Astrocyte (in vitro differentiated cells and primary cell): ENCODE results near the gene AP1M1. TPM values are rescaled to one million over a fixed set of nuclear protein-coding genes. Genes with fewer than 3 reads are reported as not detected.

Experiments
- DNase-seq: peaks from one replicate; pipeline ENCODE4 v3.0.0-alpha.2; 2010; ENCODE audit warnings: low read depth
- FAIRE-seq: peaks from 2 replicates; lab custom pipeline; 2011; peaks lifted over from hg19 to GRCh38; lab: Jason Lieb, UNC
- H2AFZ ChIP-seq: 2 replicates; pipeline ENCODE4 v1.6.0; 2012; ENCODE audit warnings: low read depth, low read length, inconsistent platforms
- H3K27ac ChIP-seq: 2 replicates; pipeline ENCODE4 v1.5.1; 2011; ENCODE audit warnings: low read depth, low read length, inconsistent platforms
- H3K27me3 ChIP-seq: 2 replicates; pipeline ENCODE4 v1.6.0; 2011; ENCODE audit warnings: low read length, inconsistent platforms; ENCODE audit not compliant: insufficient read depth
- H3K36me3 ChIP-seq: 2 replicates; pipeline ENCODE4 v1.5.1; 2011; ENCODE audit warnings: low read length, inconsistent platforms; ENCODE audit not compliant: insufficient read depth
- H3K4me1 ChIP-seq: 2 replicates; pipeline ENCODE4 v1.5.1; 2011; ENCODE audit warnings: low read length, inconsistent platforms; ENCODE audit not compliant: insufficient read depth
- H3K4me2 ChIP-seq: 2 replicates; pipeline ENCODE4 v1.6.0; 2012; ENCODE audit warnings: low read length, inconsistent platforms
- H3K4me3 ChIP-seq: 2 replicates; pipeline ENCODE4 v1.5.1; 2011; ENCODE audit warnings: low read depth, mild to moderate bottlenecking, low read length, inconsistent platforms; ENCODE audit not compliant: insufficient read depth
- H3K79me2 ChIP-seq: 2 replicates; pipeline ENCODE4 v1.6.0; 2012; ENCODE audit warnings: mild to moderate bottlenecking, low read length, inconsistent platforms; ENCODE audit not compliant: insufficient read depth
- H3K9ac ChIP-seq: 2 replicates; pipeline ENCODE4 v1.6.0; 2012; ENCODE audit warnings: mild to moderate bottlenecking, low read length, inconsistent platforms
- H3K9me3 ChIP-seq: 2 replicates; pipeline ENCODE4 v1.5.1; 2012; ENCODE audit warnings: low read depth, mild to moderate bottlenecking, low read length, inconsistent platforms; ENCODE audit not compliant: insufficient read depth
- H4K20me1 ChIP-seq: 2 replicates; pipeline ENCODE4 v1.6.0; 2012; ENCODE audit warnings: low read length, inconsistent platforms; ENCODE audit not compliant: insufficient read depth
- H3K27ac Mint-ChIP-seq: one replicate; pipeline ENCODE4 v1.8.0; 2021; ENCODE audit warnings: mild to moderate bottlenecking, mixed read lengths; ENCODE audit not compliant: unreplicated experiment
- H3K27me3 Mint-ChIP-seq: one replicate; pipeline ENCODE4 v1.8.0; 2021; ENCODE audit warnings: low read depth, mixed read lengths; ENCODE audit not compliant: unreplicated experiment
- H3K36me3 Mint-ChIP-seq: one replicate; pipeline ENCODE4 v1.8.0; 2021; ENCODE audit warnings: low read depth, mixed read lengths; ENCODE audit not compliant: unreplicated experiment
- H3K4me1 Mint-ChIP-seq: one replicate; pipeline ENCODE4 v1.8.0; 2021; ENCODE audit warnings: low read depth, mixed read lengths; ENCODE audit not compliant: unreplicated experiment
- H3K4me3 Mint-ChIP-seq: one replicate; pipeline ENCODE4 v1.8.0; 2021; ENCODE audit warnings: mild to moderate bottlenecking, moderate library complexity, mixed read lengths; ENCODE audit not compliant: unreplicated experiment
- H3K9me3 Mint-ChIP-seq: one replicate; pipeline ENCODE4 v1.8.0; 2021; ENCODE audit warnings: mild to moderate bottlenecking, mixed read lengths; ENCODE audit not compliant: unreplicated experiment
- EZH2 ChIP-seq: IDR thresholded peaks from 2 replicates; pipeline ENCODE4 v1.6.1; 2012; ENCODE audit warnings: mild to moderate bottlenecking, low read length, inconsistent platforms; ENCODE audit not compliant: insufficient read depth
- total RNA-seq: library from RNA; stranded (reverse); gene quantifications from 2 replicates; pipeline ENCODE4 v1.2.1, GENCODE V29; 2021
- TF ChIP-seq, protein P1 (sequence below): IDR thresholded peaks from 2 replicates; pipeline ENCODE4 v1.5.1; 2011; ENCODE audit warnings: low read depth, mild to moderate bottlenecking, inconsistent platforms, low read length, moderate library complexity; ENCODE audit not compliant: insufficient read depth

AP1M1 gene
- total RNA-seq, 1 donor from 2014 or later, result 87.6 TPM

DNA sequence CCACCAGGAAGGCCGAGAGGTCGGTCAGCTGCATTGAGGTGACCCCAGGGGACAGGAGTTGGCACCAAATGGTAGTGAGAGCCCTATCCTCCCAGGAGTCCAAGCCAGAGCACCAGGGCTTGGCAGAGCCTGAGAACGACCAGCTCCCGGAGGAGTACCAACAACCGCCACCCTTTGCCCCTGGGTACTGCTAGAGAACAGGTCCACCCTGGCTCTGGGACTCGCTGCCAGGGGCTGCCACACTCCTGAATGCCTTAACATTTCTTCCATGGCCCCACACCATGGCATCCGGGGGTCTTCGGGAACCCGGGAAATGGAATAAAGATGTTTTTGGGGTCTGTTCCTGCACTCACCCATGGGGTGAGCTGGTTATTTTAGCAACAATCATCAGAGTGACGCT is 40.1 kb upstream of the AP1M1 start:
- H3K36me3 ChIP-seq, result no peaks in the 10 kb centered on the region
- no peak overlapping the region for H3K27ac Mint-ChIP-seq
- DNase-seq, result no peak
- no peak overlapping the region for H3K9ac ChIP-seq
- no peaks in the 10 kb centered on the region for H3K27me3 ChIP-seq
- no peaks in the 10 kb centered on the region for H3K9me3 ChIP-seq
- no peak overlapping the region for H3K4me2 ChIP-seq
- FAIRE-seq, result no peak
- peaks cover 6% of the 10 kb centered on the region for H3K4me1 Mint-ChIP-seq
- H3K27ac ChIP-seq, result no peak overlapping the region
- no peak overlapping the region for H3K4me3 ChIP-seq
- H4K20me1 ChIP-seq, result no peaks in the 10 kb centered on the region
- TF ChIP-seq, protein P1, sequence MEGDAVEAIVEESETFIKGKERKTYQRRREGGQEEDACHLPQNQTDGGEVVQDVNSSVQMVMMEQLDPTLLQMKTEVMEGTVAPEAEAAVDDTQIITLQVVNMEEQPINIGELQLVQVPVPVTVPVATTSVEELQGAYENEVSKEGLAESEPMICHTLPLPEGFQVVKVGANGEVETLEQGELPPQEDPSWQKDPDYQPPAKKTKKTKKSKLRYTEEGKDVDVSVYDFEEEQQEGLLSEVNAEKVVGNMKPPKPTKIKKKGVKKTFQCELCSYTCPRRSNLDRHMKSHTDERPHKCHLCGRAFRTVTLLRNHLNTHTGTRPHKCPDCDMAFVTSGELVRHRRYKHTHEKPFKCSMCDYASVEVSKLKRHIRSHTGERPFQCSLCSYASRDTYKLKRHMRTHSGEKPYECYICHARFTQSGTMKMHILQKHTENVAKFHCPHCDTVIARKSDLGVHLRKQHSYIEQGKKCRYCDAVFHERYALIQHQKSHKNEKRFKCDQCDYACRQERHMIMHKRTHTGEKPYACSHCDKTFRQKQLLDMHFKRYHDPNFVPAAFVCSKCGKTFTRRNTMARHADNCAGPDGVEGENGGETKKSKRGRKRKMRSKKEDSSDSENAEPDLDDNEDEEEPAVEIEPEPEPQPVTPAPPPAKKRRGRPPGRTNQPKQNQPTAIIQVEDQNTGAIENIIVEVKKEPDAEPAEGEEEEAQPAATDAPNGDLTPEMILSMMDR, result no peak
- TF ChIP-seq EZH2, result no peak
- H3K79me2 ChIP-seq, result no peaks in the 10 kb centered on the region
- no peaks in the 10 kb centered on the region for H3K9me3 Mint-ChIP-seq
- no peak overlapping the region for H3K4me3 Mint-ChIP-seq
- no peak overlapping the region for H2AFZ ChIP-seq
- peaks cover 27% of the 10 kb centered on the region for H3K27me3 Mint-ChIP-seq
- no peaks in the 10 kb centered on the region for H3K36me3 Mint-ChIP-seq
- peaks cover 8% of the 10 kb centered on the region for H3K4me1 ChIP-seq

DNA sequence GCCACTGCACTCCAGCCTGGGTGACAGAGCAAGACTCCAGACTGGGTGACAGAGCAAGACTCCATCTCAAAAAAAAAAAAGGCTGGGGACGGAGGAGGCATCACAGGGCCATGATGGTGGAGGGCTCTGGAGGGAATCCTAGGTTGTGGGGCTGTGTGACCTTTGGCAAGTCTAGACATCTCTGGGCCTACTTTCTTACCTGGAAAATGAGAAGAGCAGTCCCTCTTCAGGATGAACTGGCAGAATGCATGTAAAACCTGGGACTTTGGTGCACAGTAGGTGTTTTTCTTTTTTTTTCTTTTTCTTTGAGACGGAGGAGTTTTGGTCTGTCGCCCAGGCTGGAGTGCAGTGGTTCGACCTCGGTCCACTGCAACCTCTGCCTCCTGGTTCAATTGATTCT is 38.1 kb upstream of the AP1M1 start:
- H3K4me3 Mint-ChIP-seq, result no peak overlapping the region
- Histone ChIP-seq H3K9me3 (no peaks in the 10 kb centered on the region), H3K4me1 (peaks cover 8% of the 10 kb centered on the region), H3K27ac (no peak overlapping the region), H3K4me3 (no peak overlapping the region), H3K79me2 (no peaks in the 10 kb centered on the region), H3K36me3 (no peaks in the 10 kb centered on the region), H3K27me3 (no peaks in the 10 kb centered on the region), H4K20me1 (no peaks in the 10 kb centered on the region), H2AFZ (no peak overlapping the region), H3K4me2 (no peak overlapping the region), H3K9ac (no peak overlapping the region)
- peaks cover 26% of the 10 kb centered on the region for H3K27me3 Mint-ChIP-seq
- peaks cover 6% of the 10 kb centered on the region for H3K4me1 Mint-ChIP-seq
- no peak for FAIRE-seq
- H3K9me3 Mint-ChIP-seq, result no peaks in the 10 kb centered on the region
- H3K27ac Mint-ChIP-seq, result no peak overlapping the region
- DNase-seq, result no peak
- no peaks in the 10 kb centered on the region for H3K36me3 Mint-ChIP-seq
- TF ChIP-seq, protein P1, result no peak
- no peak for TF ChIP-seq EZH2

DNA sequence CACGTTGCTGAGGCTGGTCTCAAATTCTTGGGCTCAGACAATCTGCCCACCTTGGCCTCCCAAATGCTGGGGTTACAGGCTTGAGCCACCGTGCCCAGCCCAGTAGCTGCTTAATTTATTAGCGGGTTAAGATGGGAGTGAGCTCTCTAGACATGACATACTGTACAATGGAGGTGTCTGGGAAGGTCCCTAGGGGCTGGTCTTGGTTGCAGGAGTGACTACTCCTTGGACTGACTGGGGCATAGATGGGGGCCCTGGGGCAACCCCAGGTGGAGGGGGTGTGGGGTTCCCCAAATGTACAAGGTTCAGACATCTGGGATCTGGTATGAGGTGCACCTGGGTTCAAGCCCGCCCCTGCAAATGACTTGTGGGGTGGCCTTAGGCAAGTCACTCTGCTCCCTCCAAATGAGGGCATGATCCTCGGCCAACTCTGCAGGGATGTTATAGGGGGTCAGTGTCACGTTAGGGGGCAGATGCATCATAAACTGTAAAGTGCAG is 37.2 kb upstream of the AP1M1 start:
- H3K79me2 ChIP-seq, result no peaks in the 10 kb centered on the region
- TF ChIP-seq, protein P1, result no peak
- TF ChIP-seq EZH2, result no peak
- no peak overlapping the region for H3K27ac ChIP-seq
- H3K27me3 ChIP-seq, result no peaks in the 10 kb centered on the region
- DNase-seq, result no peak
- FAIRE-seq, result no peak
- H3K36me3 Mint-ChIP-seq, result no peaks in the 10 kb centered on the region
- no peaks in the 10 kb centered on the region for H4K20me1 ChIP-seq
- H3K9me3 ChIP-seq, result no peaks in the 10 kb centered on the region
- no peak overlapping the region for H3K4me3 Mint-ChIP-seq
- no peak overlapping the region for H3K4me3 ChIP-seq
- H3K4me1 Mint-ChIP-seq, result peaks cover 6% of the 10 kb centered on the region
- H3K9ac ChIP-seq, result no peak overlapping the region
- no peak overlapping the region for H3K27ac Mint-ChIP-seq
- no peaks in the 10 kb centered on the region for H3K36me3 ChIP-seq
- H3K27me3 Mint-ChIP-seq, result peaks cover 20% of the 10 kb centered on the region
- peaks cover 8% of the 10 kb centered on the region for H3K4me1 ChIP-seq
- H2AFZ ChIP-seq, result no peak overlapping the region
- H3K4me2 ChIP-seq, result peak overlapping the region; percentile 77
- H3K9me3 Mint-ChIP-seq, result no peaks in the 10 kb centered on the region
